Psoas muscle (tissue), 8 donors: ENCODE data around the gene API5. TPM values are rescaled to one million over a fixed set of nuclear protein-coding genes. Genes with fewer than 3 reads are reported as not detected.

Experiments used
- ATAC-seq, 4 donors: fragments of 200-7000 bp; cut with Tn5 transposase; one replicate each; pipeline ENCODE4 v1.9.1; 2020; ENCODE audit warnings: moderate library complexity in 3 of 4, mild to moderate bottlenecking in 2 of 4
- DNase-seq, 2 donors: peaks; one replicate each; pipeline ENCODE4 v3.0.0-alpha.2; 2020
- H3K27ac ChIP-seq: fragments of 200-600 bp; one replicate; pipeline ENCODE4 v1.8.0; 2022
- H3K27me3 ChIP-seq, 3 donors: fragments of 200-600 bp in 1 of 3; one replicate each; pipeline versions ENCODE4 v1.6.1 to v1.8.0; 2013 to 2022; ENCODE audit warnings: low read length in 2 of 3, mild to moderate bottlenecking in 2 of 3, moderate library complexity in 1 of 3; ENCODE audit not compliant: insufficient read depth in 3 of 3
- H3K36me3 ChIP-seq, 2 donors: fragments of 200-600 bp in 1 of 2; one replicate each; pipeline versions ENCODE4 v1.6.1 to v1.8.0; 2013 to 2022; ENCODE audit warnings: low read depth in 1 of 2, mild to moderate bottlenecking in 1 of 2, moderate library complexity in 1 of 2; ENCODE audit not compliant: insufficient read depth in 1 of 2
- H3K4me1 ChIP-seq: fragments of 200-600 bp; one replicate; pipeline ENCODE4 v1.8.0; 2022
- H3K4me3 ChIP-seq: fragments of 200-600 bp; one replicate; pipeline ENCODE4 v1.8.0; 2022; ENCODE audit warnings: mild to moderate bottlenecking
- H3K9me3 ChIP-seq: fragments of 200-600 bp; one replicate; pipeline ENCODE4 v1.8.0; 2022
- CTCF ChIP-seq: fragments of 200-600 bp; IDR thresholded peaks from one replicate; pipeline ENCODE4 v1.8.0; 2022; ENCODE audit warnings: antibody characterized with exemption
- WGBS, 3 donors: extraction: QIAGEN DNeasy Blood & Tissue Kit; methylation state at CpG; one replicate each; pipeline versions ENCODE4 v1.1.6 to v1.1.7; 2013; 5-methylcytosine and 5-hydroxymethylcytosine counted together
- intact Hi-C, 2 donors: fragments of 100-400 bp; cut with DNase I; formaldehyde crosslinking; loops; one replicate each; pipeline versions ENCODE4 v1.11.0 to v1.14.2; 2022
- polyA plus RNA-seq, 3 donors: library from polyadenylated mRNA; stranded (reverse); fragments of 200-250 nt; gene quantifications; one replicate each; pipeline ENCODE4 v1.2.3, GENCODE V29; 2013
- total RNA-seq, 4 donors: library from RNA; stranded (reverse); fragmentation: NEBNext Ultra II Directional in 2 of 4; extraction: Animal tissue kit (Norgen Biotek cat#: 25700) in 2 of 4; gene quantifications; one replicate each; pipeline versions ENCODE4 v1.2.1 to v1.2.4, GENCODE V29; 2021 to 2023
- donor health status: healthy with polysubstance abuse.
- donor health status: DM: no; HTN: no; CAD: no; lungs with moderate emphysema.
- donor health status: Bipolar disorder and iron deficiency.
- donor health status: healthy.
- donor health status: DM: yes; HTN: yes; CAD: no.
- donor health status: DM: no; HTN: no; CAD: no.
- donor health status: DM: no; HTN: no; CAD: no.
- donor health status: DM: yes; HTN: yes; CAD: no.

API5 gene
- total and polyA plus RNA-seq, 7 donors: 27.9 to 99.6 (median 49.8) TPM

DNA sequence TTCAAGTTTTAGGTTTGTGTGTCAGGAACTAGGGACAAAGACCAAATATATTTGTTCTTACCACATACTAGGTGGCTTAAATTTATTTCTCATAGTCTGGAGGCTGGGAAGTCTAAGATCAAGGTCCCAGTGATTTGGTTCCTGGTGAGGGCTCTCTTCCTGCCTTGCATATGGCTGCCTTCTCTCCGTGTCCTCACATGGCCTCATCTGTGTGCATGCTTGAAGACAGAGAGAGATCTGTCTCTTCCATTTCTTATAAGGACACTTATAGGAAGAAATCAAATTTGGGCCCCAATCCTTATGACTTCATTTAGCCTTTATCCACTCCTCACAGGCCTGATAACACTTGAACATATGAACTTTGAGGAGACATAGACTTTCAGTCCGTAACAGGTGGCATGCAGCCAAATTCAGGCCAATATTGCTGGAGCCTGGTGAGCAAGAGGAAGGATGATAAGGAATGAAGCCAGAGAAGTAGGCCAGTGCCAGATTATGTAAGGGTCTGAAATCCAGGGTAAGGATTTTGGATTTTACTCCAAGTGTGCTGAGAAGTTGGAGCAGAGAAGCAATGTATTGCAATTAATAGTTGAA, 82.1 kb downstream of the API5 start:
- H3K4me3 ChIP-seq: no peak overlapping the region
- no peak overlapping the region for H3K27ac ChIP-seq
- H3K9me3 ChIP-seq: no peaks in the 10 kb centered on the region
- 81 to 86% (median 84%) methylated on average over 2 of the region's 2 CpGs for WGBS, 3 donors
- peaks cover 4 to 99% of the 10 kb centered on the region in 2 donors for H3K36me3 ChIP-seq
- H3K27me3 ChIP-seq: no peaks in the 10 kb centered on the region
- no peaks in the 10 kb centered on the region for H3K4me1 ChIP-seq
- intact Hi-C loops: no loop called here
- DNase-seq: no peak
- no peak for ATAC-seq
- TF ChIP-seq CTCF: no peak

Other genes with a start within 250 kb of the API5 start
- 10 to 100 TPM; 25.6 to 33.3 (median 29.6) TPM for gene TTC17, start 46.9 kb downstream of the API5 start, total RNA-seq
- gene TTC17, start 46.9 kb downstream of the API5 start, polyA plus RNA-seq: 10 to 100 TPM; 17.9 to 31.8 (median 26.4) TPM